PC-9 (cell line): ENCODE results near the gene ADAMTS12. TPM values are rescaled to one million over a fixed set of nuclear protein-coding genes. Genes with fewer than 3 reads are reported as not detected.

Experiments
- BruUV-seq: library from RNA; stranded (reverse); fragments of 400-500 nt; replicated peaks from 2 replicates; lab custom pipeline; 2021; lab: Mats Ljungman, UMichigan
- CTCF ChIA-PET: fragments of 300-600 bp; sonication (Branson Sonifier 250); formaldehyde crosslinking; loops from one replicate; lab custom pipeline; 2022; ENCODE audit warnings: antibody characterized with exemption; lab: Charles Lee
- POLR2A ChIA-PET: fragments of 300-600 bp; sonication (Branson Sonifier 250); formaldehyde crosslinking; loops from one replicate; lab custom pipeline; 2022; ENCODE audit warnings: antibody characterized with exemption; ENCODE audit not compliant: unreplicated experiment; lab: Charles Lee
- DNase-seq, 2 experiments: peaks; one replicate each; pipeline versions ENCODE4 v3.0.0 to v3.0.0-alpha.2; 2015 to 2022; ENCODE audit warnings: mixed read lengths in 1 of 2
- H2AFZ ChIP-seq: fragments of 200-600 bp; sonication (generic); 2 replicates; pipeline ENCODE4 v1.8.1; 2017; ENCODE audit warnings: antibody characterized with exemption
- H3F3A ChIP-seq: fragments of 200-600 bp; sonication (generic); 2 replicates; pipeline ENCODE4 v1.8.1; 2017; ENCODE audit warnings: antibody characterized with exemption, mild to moderate bottlenecking, low read depth; ENCODE audit not compliant: insufficient read depth
- H3K27ac ChIP-seq: fragments of 200-600 bp; sonication (generic); 2 replicates; pipeline ENCODE4 v1.6.1; 2016; ENCODE audit warnings: mixed run types
- H3K27me3 ChIP-seq: fragments of 200-600 bp; sonication (generic); 2 replicates; pipeline ENCODE4 v1.6.1; 2016; ENCODE audit warnings: low read depth, mixed run types; ENCODE audit not compliant: insufficient read depth
- H3K36me3 ChIP-seq: fragments of 200-600 bp; sonication (generic); 2 replicates; pipeline ENCODE4 v1.6.1; 2016; ENCODE audit warnings: low read depth, mixed run types
- H3K4me1 ChIP-seq: fragments of 200-600 bp; sonication (generic); replicated peaks from 2 replicates; pipeline ENCODE4 v1.6.1; 2016; ENCODE audit warnings: mixed run types; ENCODE audit not compliant: insufficient read depth
- H3K4me2 ChIP-seq: fragments of 200-600 bp; sonication (generic); 2 replicates; pipeline ENCODE4 v1.6.1; 2017; ENCODE audit warnings: mixed run types
- H3K4me3 ChIP-seq: fragments of 200-600 bp; sonication (generic); 2 replicates; pipeline ENCODE4 v1.6.1; 2016; ENCODE audit warnings: mixed run types
- H3K79me2 ChIP-seq: fragments of 200-600 bp; sonication (generic); 2 replicates; pipeline ENCODE4 v1.6.1; 2017; ENCODE audit warnings: low read depth, mixed run types
- H3K9me2 ChIP-seq: fragments of 200-600 bp; sonication (generic); 2 replicates; pipeline ENCODE4 v1.8.1; 2017; ENCODE audit warnings: mild to moderate bottlenecking; ENCODE audit not compliant: insufficient read depth
- H3K9me3 ChIP-seq: fragments of 200-600 bp; sonication (generic); 2 replicates; pipeline ENCODE4 v1.8.1; 2016; ENCODE audit warnings: low read depth; ENCODE audit not compliant: insufficient read depth
- H4K20me1 ChIP-seq: fragments of 200-600 bp; sonication (generic); 2 replicates; pipeline ENCODE4 v1.8.1; 2017; ENCODE audit not compliant: insufficient read depth
- CTCF ChIP-seq: fragments of 200-600 bp; sonication (generic); conservative IDR thresholded peaks from 2 replicates; pipeline ENCODE4 v1.6.1; 2017; ENCODE audit warnings: mixed run types, antibody characterized with exemption, mild to moderate bottlenecking, moderate library complexity
- EZH2 ChIP-seq: fragments of 200-600 bp; sonication (generic); IDR thresholded peaks from 2 replicates; pipeline ENCODE4 v1.8.0; 2017; ENCODE audit warnings: antibody characterized with exemption, low read depth
- intact Hi-C: fragments of 100-400 bp; cut with micrococcal nuclease; formaldehyde crosslinking; loops from one replicate; pipeline ENCODE4 v1.10.0; 2022; ENCODE audit not compliant: unreplicated experiment
- total RNA-seq: library from RNA; stranded (reverse); gene quantifications from 2 replicates; pipeline ENCODE4 v1.2.3, GENCODE V29; 2021

Gene ADAMTS12
- total RNA-seq, 1 experiment from 2014 or later, result 103 TPM

GRCh38 chr5:33774341-33774740 is 117.4 kb downstream of the ADAMTS12 start:
- no peak for DNase-seq
- H3K4me2 ChIP-seq, result no peak overlapping the region
- peaks cover 82% of the 10 kb centered on the region for H3K79me2 ChIP-seq
- H4K20me1 ChIP-seq, result no peaks in the 10 kb centered on the region
- H3K36me3 ChIP-seq, result 0 out of 2 replicates have a peak, but pooled peaks cover 6% of the 10 kb centered on the region
- CTCF ChIA-PET, result no interaction called here
- POLR2A ChIA-PET, result no interaction called here
- no peaks in the 10 kb centered on the region for H3K9me2 ChIP-seq
- H3K27me3 ChIP-seq, result no peaks in the 10 kb centered on the region
- BruUV-seq, result no TSS peak
- peaks cover 14% of the 10 kb centered on the region for H3K4me1 ChIP-seq
- no peak for TF ChIP-seq EZH2
- no peak for TF ChIP-seq CTCF
- peaks cover 7% of the 10 kb centered on the region; the same call in 1 of the 2 replicates for H3K9me3 ChIP-seq
- H3F3A ChIP-seq, result peaks cover 4% of the 10 kb centered on the region
- H3K27ac ChIP-seq, result no peak overlapping the region
- intact Hi-C loops, result no loop called here
- no peak overlapping the region for H2AFZ ChIP-seq
- H3K4me3 ChIP-seq, result no peak overlapping the region

- H2AFZ ChIP-seq, result no peak overlapping the region
- intact Hi-C loops, result no loop called here
- peaks cover 4% of the 10 kb centered on the region for H3F3A ChIP-seq
- no peak for TF ChIP-seq CTCF
- no peak for TF ChIP-seq EZH2
- no peaks in the 10 kb centered on the region for H3K9me3 ChIP-seq
- DNase-seq, result peak; percentile 34 to 68
- no TSS peak for BruUV-seq
- H3K4me2 ChIP-seq, result peak overlapping the region; percentile 35
- H4K20me1 ChIP-seq, result no peaks in the 10 kb centered on the region
- peak overlapping the region; percentile 21 for H3K27ac ChIP-seq
- H3K27me3 ChIP-seq, result no peaks in the 10 kb centered on the region
- H3K9me2 ChIP-seq, result no peaks in the 10 kb centered on the region
- H3K79me2 ChIP-seq, result peaks cover 75% of the 10 kb centered on the region
- H3K36me3 ChIP-seq, result no peaks in the 10 kb centered on the region
- H3K4me1 ChIP-seq, result peaks cover 14% of the 10 kb centered on the region
- no peak overlapping the region for H3K4me3 ChIP-seq
- POLR2A ChIA-PET, result interaction anchor here (0.5 to 0.7 kb wide), 3 partner anchors 10 to 1917 kb away, joined by 3 to 4 read pairs (median 4); no protein-coding TSS in a partner anchor
- CTCF ChIA-PET, result interaction anchor here (0.6 to 1.4 kb wide), 2 partner anchors 120 to 163 kb away, joined by 3 to 5 read pairs; no protein-coding TSS in a partner anchor
Observed at GRCh38 chr5:33772380-33772897, 119.4 kb downstream of the ADAMTS12 start.

- H3K79me2 ChIP-seq, result peaks cover 54% of the 10 kb centered on the region
- H3K9me2 ChIP-seq, result no peaks in the 10 kb centered on the region
- intact Hi-C loops, result no loop called here
- H3K4me3 ChIP-seq, result no peak overlapping the region
- no TSS peak for BruUV-seq
- H3K27me3 ChIP-seq, result no peaks in the 10 kb centered on the region
- peaks cover 4% of the 10 kb centered on the region for H3F3A ChIP-seq
- no peaks in the 10 kb centered on the region for H4K20me1 ChIP-seq
- ChIA-PET POLR2A (no interaction called here), CTCF (no interaction called here)
- no peaks in the 10 kb centered on the region for H3K36me3 ChIP-seq
- H3K4me1 ChIP-seq, result peaks cover 18% of the 10 kb centered on the region
- no peak overlapping the region for H3K4me2 ChIP-seq
- no peak for DNase-seq
- no peak overlapping the region for H3K27ac ChIP-seq
- H2AFZ ChIP-seq, result no peak overlapping the region
- H3K9me3 ChIP-seq, result no peaks in the 10 kb centered on the region
- TF ChIP-seq CTCF (no peak), EZH2 (no peak)
Observed at GRCh38 chr5:33769968-33770367, 121.8 kb downstream of the ADAMTS12 start.
